GM18517 (cell line): Measurements from ENCODE around the gene ZNHIT1.

ENCODE experiments used
- ATAC-seq: cut with Tn5 transposase; IDR thresholded peaks from one replicate; pipeline ENCODE4 v1.9.1; 2021; ENCODE audit warnings: mild to moderate bottlenecking, moderate library complexity; ENCODE audit not compliant: unreplicated experiment

ZNHIT1 gene

GRCh38 chr7:101216860-101217387, 1.0 kb upstream of the ZNHIT1 start:
- peak; percentile 4 for ATAC-seq

- peak; percentile 1 for ATAC-seq
Observed at GRCh38 chr7:101218236-101219125, 516 bp downstream of the ZNHIT1 start.

- no peak for ATAC-seq
Observed at GRCh38 chr7:101220295-101220694, 2.3 kb downstream of the ZNHIT1 start.

- ATAC-seq, result no peak
Observed at GRCh38 chr7:101222275-101222830, 4.4 kb downstream of the ZNHIT1 start.

- no peak for ATAC-seq
Observed at GRCh38 chr7:101223528-101223927, 5.6 kb downstream of the ZNHIT1 start.

GRCh38 chr7:101225650-101226049, 7.7 kb downstream of the ZNHIT1 start:
- no peak for ATAC-seq

- ATAC-seq, result no peak
Observed at GRCh38 chr7:101226721-101227120, 8.8 kb downstream of the ZNHIT1 start.

- no peak for ATAC-seq
Observed at GRCh38 chr7:101231644-101232043, 13.7 kb downstream of the ZNHIT1 start.

- no peak for ATAC-seq
Observed at GRCh38 chr7:101232141-101232850, 14.3 kb downstream of the ZNHIT1 start.

- ATAC-seq, result no peak
Observed at GRCh38 chr7:101233907-101234547, 16.1 kb downstream of the ZNHIT1 start.

- no peak for ATAC-seq
Observed at GRCh38 chr7:101234636-101235035, 16.7 kb downstream of the ZNHIT1 start.

- no peak for ATAC-seq
Observed at GRCh38 chr7:101235050-101235449, 17.1 kb downstream of the ZNHIT1 start.

- no peak for ATAC-seq
Observed at GRCh38 chr7:101235522-101235921, 17.6 kb downstream of the ZNHIT1 start.

GRCh38 chr7:101236292-101236835, 18.4 kb downstream of the ZNHIT1 start:
- no peak for ATAC-seq

GRCh38 chr7:101237206-101238067, 19.5 kb downstream of the ZNHIT1 start, which contains the start of gene CLDN15:
TSS of gene CLDN15 (minus strand) at chr7:101237802. CDS start at chr7:101237581, 221 bp downstream.
- no peak for ATAC-seq

- ATAC-seq, result no peak
Observed at GRCh38 chr7:101238226-101239182, 20.5 kb downstream of the ZNHIT1 start.

GRCh38 chr7:101239191-101239950, 21.4 kb downstream of the ZNHIT1 start:
- no peak for ATAC-seq

- ATAC-seq, result no peak
Observed at GRCh38 chr7:101239951-101240220, 21.9 kb downstream of the ZNHIT1 start.
